Liver (tissue), 9 donors: Measurements from ENCODE around the gene TTBK1. TPM values are rescaled to one million over a fixed set of nuclear protein-coding genes. Genes with fewer than 3 reads are reported as not detected.

Source experiments
- DNase-seq: peaks from one replicate; pipeline ENCODE4 v3.0.0-alpha.2; 2017; ENCODE audit warnings: low spot score
- H3K27ac ChIP-seq, 2 donors: one replicate each; pipeline ENCODE4 v1.7.0; 2013; ENCODE audit warnings: inconsistent platforms in 2 of 2, low read length in 2 of 2, control low read depth in 1 of 2, low read depth in 1 of 2, mild to moderate bottlenecking in 1 of 2
- H3K27me3 ChIP-seq, 4 donors: one replicate each; pipeline versions ENCODE4 v1.6.1 to v1.7.0; 2013; ENCODE audit warnings: low read length in 3 of 4, inconsistent platforms in 1 of 4, mild to moderate bottlenecking in 1 of 4, moderate library complexity in 1 of 4; ENCODE audit not compliant: control insufficient read depth in 4 of 4, insufficient read depth in 4 of 4
- H3K36me3 ChIP-seq, 4 donors: one replicate each; pipeline versions ENCODE4 v1.6.1 to v1.7.0; 2013; ENCODE audit warnings: low read length in 3 of 4, mild to moderate bottlenecking in 3 of 4, low read depth in 1 of 4, moderate library complexity in 1 of 4; ENCODE audit not compliant: control insufficient read depth in 4 of 4, insufficient read depth in 3 of 4
- H3K4me1 ChIP-seq, 4 donors: one replicate each; pipeline versions ENCODE4 v1.6.1 to v1.7.0; 2013; ENCODE audit warnings: low read length in 3 of 4, mild to moderate bottlenecking in 3 of 4, moderate library complexity in 1 of 4; ENCODE audit not compliant: control insufficient read depth in 4 of 4, insufficient read depth in 4 of 4
- H3K4me3 ChIP-seq, 3 donors: one replicate each; pipeline versions ENCODE4 v1.6.1 to v1.7.0; 2013; ENCODE audit warnings: low read length in 3 of 3, control low read depth in 1 of 3, low read depth in 1 of 3, mild to moderate bottlenecking in 1 of 3
- H3K9ac ChIP-seq, 2 donors: one replicate each; pipeline ENCODE4 v1.7.0; 2013; ENCODE audit warnings: low read length in 2 of 2, mild to moderate bottlenecking in 2 of 2, moderate library complexity in 2 of 2, control low read depth in 1 of 2, low read depth in 1 of 2
- H3K9me3 ChIP-seq, 4 donors: one replicate each; pipeline versions ENCODE4 v1.6.1 to v1.7.0; 2013; ENCODE audit warnings: low read length in 3 of 4; ENCODE audit not compliant: control insufficient read depth in 4 of 4
- ATF3 ChIP-seq: IDR thresholded peaks from 2 replicates; pipeline ENCODE4 v1.6.1; 2016; ENCODE audit warnings: antibody characterized with exemption
- CTCF ChIP-seq: fragments of 150-350 bp; IDR thresholded peaks from 2 replicates; pipeline ENCODE4 v1.5.1; 2017; ENCODE audit warnings: improper control_type of control experiment, low read depth, low read length; ENCODE audit not compliant: missing input control
- FOXA1 ChIP-seq: IDR thresholded peaks from 2 replicates; pipeline ENCODE4 v1.6.1; 2016; ENCODE audit warnings: antibody characterized with exemption
- GABPA ChIP-seq, 2 donors: IDR thresholded peaks in 1 of 2; conservative IDR thresholded peaks in 1 of 2; 2 replicates each; pipeline ENCODE4 v1.6.1; 2016; ENCODE audit warnings: antibody characterized with exemption in 2 of 2, mild to moderate bottlenecking in 1 of 2, moderate library complexity in 1 of 2
- JUND ChIP-seq, 2 donors: IDR thresholded peaks; 2 replicates each; pipeline ENCODE4 v1.6.1; 2016; ENCODE audit warnings: antibody characterized with exemption in 2 of 2
- MAX ChIP-seq: IDR thresholded peaks from 2 replicates; pipeline ENCODE4 v1.6.1; 2016; ENCODE audit warnings: antibody characterized with exemption
- NR2F2 ChIP-seq: IDR thresholded peaks from 2 replicates; pipeline ENCODE4 v1.6.1; 2016; ENCODE audit warnings: antibody characterized with exemption
- RAD21 ChIP-seq, 2 donors: IDR thresholded peaks; 2 replicates each; pipeline ENCODE4 v1.6.1; 2016; ENCODE audit warnings: antibody characterized with exemption in 2 of 2, mild to moderate bottlenecking in 2 of 2
- REST ChIP-seq: IDR thresholded peaks from 2 replicates; pipeline ENCODE4 v1.6.1; 2016; ENCODE audit warnings: antibody characterized with exemption, mild to moderate bottlenecking
- SP1 ChIP-seq: IDR thresholded peaks from 2 replicates; pipeline ENCODE4 v1.6.1; 2018; ENCODE audit warnings: antibody characterized with exemption, mild to moderate bottlenecking
- TAF1 ChIP-seq: conservative IDR thresholded peaks from 2 replicates; pipeline ENCODE4 v1.6.1; 2016; ENCODE audit warnings: antibody characterized with exemption, mild to moderate bottlenecking
- YY1 ChIP-seq: IDR thresholded peaks from 2 replicates; pipeline ENCODE4 v1.6.1; 2016; ENCODE audit warnings: antibody characterized with exemption, mild to moderate bottlenecking
- whole genome bisulfite sequencing: extraction: QIAGEN DNeasy Blood & Tissue Kit; methylation state at CpG from one replicate; pipeline ENCODE4 v1.1.7; 2013; 5-methylcytosine and 5-hydroxymethylcytosine counted together
- polyA plus RNA-seq, 2 donors: library from polyadenylated mRNA; stranded (reverse) in 1 of 2; unstranded in 1 of 2; fragments of 200-250 nt in 1 of 2; fragments of >200 nt in 1 of 2; fragmentation: Nextera tagmentation in 1 of 2; extraction: Ambion mirVana in 1 of 2; gene quantifications; one replicate each; pipeline versions ENCODE4 v1.2.1 to v1.2.3, GENCODE V29; 2013 to 2015
- total RNA-seq, 2 donors: library from RNA; depleted of rRNA; stranded (reverse); fragments of >200 nt; gene quantifications; one replicate each; pipeline ENCODE4 v1.2.3, GENCODE V29; 2014
- donor health status: healthy.
- donor health status: healthy.
- donor health status: healthy.
- donor health status: healthy.
- donor health status: healthy.

The TTBK1 gene
- total and polyA plus RNA-seq, 4 donors, result 0.14 to 1.2 (median 0.44) TPM

- H3K4me1 ChIP-seq, result peaks cover 0 to 13% (median 3%) of the 10 kb centered on the region in 4 donors
- no peak overlapping the region for H3K9ac ChIP-seq
- no peak for TF ChIP-seq SP1
- no peak overlapping the region for H3K4me3 ChIP-seq
- 91% methylated on average over 4 of the region's 4 CpGs for WGBS
- DNase-seq, result no peak
- H3K27ac ChIP-seq, result no peak overlapping the region
- H3K9me3 ChIP-seq, result no peaks in the 10 kb centered on the region
- no peaks in the 10 kb centered on the region for H3K36me3 ChIP-seq
- H3K27me3 ChIP-seq, result no peaks in the 10 kb centered on the region
Observed at GRCh38 chr6:43231053-43231452, 12.2 kb upstream of the TTBK1 start.

- DNase-seq, result no peak
- Histone ChIP-seq H3K9me3 (no peaks in the 10 kb centered on the region), H3K4me3 (no peak overlapping the region), H3K27me3 (no peaks in the 10 kb centered on the region), H3K4me1 (peaks cover 0 to 13% (median 3%) of the 10 kb centered on the region in 4 donors), H3K9ac (no peak overlapping the region), H3K36me3 (no peaks in the 10 kb centered on the region), H3K27ac (no peak overlapping the region)
- WGBS, result 64% methylated on average over 3 of the region's 3 CpGs
- TF ChIP-seq REST (no peak), MAX (no peak), YY1 (no peak), CTCF (no peak)
Observed at GRCh38 chr6:43231735-43232450, 11.4 kb upstream of the TTBK1 start.

- Histone ChIP-seq H3K9ac (no peak overlapping the region), H3K9me3 (no peaks in the 10 kb centered on the region), H3K36me3 (no peaks in the 10 kb centered on the region), H3K4me1 (no peaks in the 10 kb centered on the region), H3K4me3 (no peak overlapping the region), H3K27me3 (no peaks in the 10 kb centered on the region), H3K27ac (no peak overlapping the region)
- WGBS, result 94% methylated on average over 2 of the region's 2 CpGs
- no peak for TF ChIP-seq YY1
- DNase-seq, result no peak
Observed at GRCh38 chr6:43235841-43236240, 7.4 kb upstream of the TTBK1 start.

GRCh38 chr6:43239054-43239453 lies 4.2 kb upstream of the TTBK1 start:
- Histone ChIP-seq H3K27ac (no peak overlapping the region), H3K4me1 (no peaks in the 10 kb centered on the region), H3K27me3 (peaks cover 0 to 9% (median 5%) of the 10 kb centered on the region in 4 donors), H3K36me3 (no peaks in the 10 kb centered on the region), H3K9me3 (no peaks in the 10 kb centered on the region), H3K9ac (no peak overlapping the region), H3K4me3 (no peak overlapping the region)
- TF ChIP-seq FOXA1 (no peak), GABPA (IDR thresholded peaks at IDR 0.05 in 1 of 2, conservative IDR thresholded peaks at IDR 0.05 in 1 of 2) (no peak), MAX (no peak), JUND (IDR thresholded peaks at IDR 0.05) (no peak), RAD21 (IDR thresholded peaks at IDR 0.05) (no peak), NR2F2 (no peak), YY1 (no peak), TAF1 (no peak), ATF3 (no peak)
- 70% methylated on average over 2 of the region's 2 CpGs for WGBS
- DNase-seq, result no peak
